PC-9 (cell line): ENCODE measurements around the gene ZNF212. TPM values are rescaled to one million over a fixed set of nuclear protein-coding genes. Genes with fewer than 3 reads are reported as not detected.
"Not testable (repeated sequence)": the region's sequence is repeated elsewhere in the genome, so short reads cannot be mapped to it uniquely, and the experiment has no call there.

Source experiments
- BruUV-seq: library from RNA; stranded (reverse); fragments of 400-500 nt; replicated peaks from 2 replicates; lab custom pipeline; 2021; lab: Mats Ljungman, UMichigan
- CTCF ChIA-PET: fragments of 300-600 bp; sonication (Branson Sonifier 250); formaldehyde crosslinking; loops from one replicate; lab custom pipeline; 2022; ENCODE audit warnings: antibody characterized with exemption; lab: Charles Lee
- POLR2A ChIA-PET: fragments of 300-600 bp; sonication (Branson Sonifier 250); formaldehyde crosslinking; loops from one replicate; lab custom pipeline; 2022; ENCODE audit warnings: antibody characterized with exemption; ENCODE audit not compliant: unreplicated experiment; lab: Charles Lee
- DNase-seq, 2 experiments: peaks; one replicate each; pipeline versions ENCODE4 v3.0.0 to v3.0.0-alpha.2; 2015 to 2022; ENCODE audit warnings: mixed read lengths in 1 of 2
- H2AFZ ChIP-seq: fragments of 200-600 bp; sonication (generic); 2 replicates; pipeline ENCODE4 v1.8.1; 2017; ENCODE audit warnings: antibody characterized with exemption
- H3F3A ChIP-seq: fragments of 200-600 bp; sonication (generic); 2 replicates; pipeline ENCODE4 v1.8.1; 2017; ENCODE audit warnings: antibody characterized with exemption, mild to moderate bottlenecking, low read depth; ENCODE audit not compliant: insufficient read depth
- H3K27ac ChIP-seq: fragments of 200-600 bp; sonication (generic); 2 replicates; pipeline ENCODE4 v1.6.1; 2016; ENCODE audit warnings: mixed run types
- H3K27me3 ChIP-seq: fragments of 200-600 bp; sonication (generic); 2 replicates; pipeline ENCODE4 v1.6.1; 2016; ENCODE audit warnings: low read depth, mixed run types; ENCODE audit not compliant: insufficient read depth
- H3K36me3 ChIP-seq: fragments of 200-600 bp; sonication (generic); 2 replicates; pipeline ENCODE4 v1.6.1; 2016; ENCODE audit warnings: low read depth, mixed run types
- H3K4me1 ChIP-seq: fragments of 200-600 bp; sonication (generic); replicated peaks from 2 replicates; pipeline ENCODE4 v1.6.1; 2016; ENCODE audit warnings: mixed run types; ENCODE audit not compliant: insufficient read depth
- H3K4me2 ChIP-seq: fragments of 200-600 bp; sonication (generic); 2 replicates; pipeline ENCODE4 v1.6.1; 2017; ENCODE audit warnings: mixed run types
- H3K4me3 ChIP-seq: fragments of 200-600 bp; sonication (generic); 2 replicates; pipeline ENCODE4 v1.6.1; 2016; ENCODE audit warnings: mixed run types
- H3K79me2 ChIP-seq: fragments of 200-600 bp; sonication (generic); 2 replicates; pipeline ENCODE4 v1.6.1; 2017; ENCODE audit warnings: low read depth, mixed run types
- H3K9me2 ChIP-seq: fragments of 200-600 bp; sonication (generic); 2 replicates; pipeline ENCODE4 v1.8.1; 2017; ENCODE audit warnings: mild to moderate bottlenecking; ENCODE audit not compliant: insufficient read depth
- H3K9me3 ChIP-seq: fragments of 200-600 bp; sonication (generic); 2 replicates; pipeline ENCODE4 v1.8.1; 2016; ENCODE audit warnings: low read depth; ENCODE audit not compliant: insufficient read depth
- H4K20me1 ChIP-seq: fragments of 200-600 bp; sonication (generic); 2 replicates; pipeline ENCODE4 v1.8.1; 2017; ENCODE audit not compliant: insufficient read depth
- CTCF ChIP-seq: fragments of 200-600 bp; sonication (generic); conservative IDR thresholded peaks from 2 replicates; pipeline ENCODE4 v1.6.1; 2017; ENCODE audit warnings: mixed run types, antibody characterized with exemption, mild to moderate bottlenecking, moderate library complexity
- EZH2 ChIP-seq: fragments of 200-600 bp; sonication (generic); IDR thresholded peaks from 2 replicates; pipeline ENCODE4 v1.8.0; 2017; ENCODE audit warnings: antibody characterized with exemption, low read depth
- intact Hi-C: fragments of 100-400 bp; cut with micrococcal nuclease; formaldehyde crosslinking; loops from one replicate; pipeline ENCODE4 v1.10.0; 2022; ENCODE audit not compliant: unreplicated experiment
- total RNA-seq: library from RNA; stranded (reverse); gene quantifications from 2 replicates; pipeline ENCODE4 v1.2.3, GENCODE V29; 2021

ZNF212 gene
- total RNA-seq, 1 experiment from 2014 or later: 16.9 TPM

- BruUV-seq: no TSS peak
- Histone ChIP-seq H4K20me1 (peaks cover 4% of the 10 kb centered on the region), H3K9me2 (no peaks in the 10 kb centered on the region), H3K36me3 (0 out of 2 replicates have a peak, but pooled peaks cover 12% of the 10 kb centered on the region), H3K27ac (peak within 1 kb of the TSS; percentile 74), H3K27me3 (no peaks in the 10 kb centered on the region), H3K4me3 (peak within 1 kb of the TSS; percentile 89), H3K79me2 (peaks cover 19% of the 10 kb centered on the region), H3K4me1 (peaks cover 16% of the 10 kb centered on the region; the same call in 1 of the 2 replicates), H3K9me3 (no peaks in the 10 kb centered on the region), H3K4me2 (peak within 1 kb of the TSS; percentile 90), H3F3A (peaks cover 29% of the 10 kb centered on the region), H2AFZ (peak within 1 kb of the TSS; percentile 90)
- ChIA-PET POLR2A (interaction anchor here (0.6 kb wide), 1 partner anchor 23 kb away, joined by 5 read pairs; no protein-coding TSS in a partner anchor), CTCF (interaction anchor here (0.6 to 2.4 kb wide), 7 partner anchors 23 to 479 kb away, joined by 3 to 10 read pairs (median 3); partner anchors contain the start of gene ZNF282)
- peak; percentile 74 to 90 for DNase-seq
- intact Hi-C loops: loop anchor here (1.0 to 2.0 kb wide), 6 partner anchors 23 to 362 kb away; partner anchors contain the start of genes ZNF212, ZNF282 and ZNF746
- TF ChIP-seq EZH2: no peak
- TF ChIP-seq CTCF: peak; percentile 68
These were observed 22.6 kb downstream of the ZNF212 start, which contains the start of gene ZNF783 for GRCh38 chr7:149261829-149262617. ZNF783 (plus strand) TSS chr7:149262196; CDS start chr7:149262334, 138 bp downstream.

- no peak overlapping the region for H2AFZ ChIP-seq
- POLR2A ChIA-PET: no interaction called here
- no TSS peak for BruUV-seq
- H3F3A ChIP-seq: peaks cover 11% of the 10 kb centered on the region
- H3K4me1 ChIP-seq: peaks cover 10% of the 10 kb centered on the region; the same call in 1 of the 2 replicates
- intact Hi-C loops: no loop called here
- no peak for TF ChIP-seq CTCF
- H3K36me3 ChIP-seq: peaks cover 32% of the 10 kb centered on the region
- H3K4me3 ChIP-seq: no peak overlapping the region
- no peaks in the 10 kb centered on the region for H3K9me2 ChIP-seq
- no peak overlapping the region for H3K4me2 ChIP-seq
- no peak for DNase-seq
- H4K20me1 ChIP-seq: peaks cover 19% of the 10 kb centered on the region
- H3K9me3 ChIP-seq: no peaks in the 10 kb centered on the region
- CTCF ChIA-PET: interaction anchor here (0.6 kb wide), 1 partner anchor 90 kb away, joined by 3 read pairs; no protein-coding TSS in a partner anchor
- peaks cover 23% of the 10 kb centered on the region for H3K79me2 ChIP-seq
- H3K27me3 ChIP-seq: no peaks in the 10 kb centered on the region
- no peak overlapping the region for H3K27ac ChIP-seq
These were observed 27.0 kb downstream of the ZNF212 start for GRCh38 chr7:149266451-149266850.

GRCh38 chr7:149267733-149268132 lies 28.3 kb downstream of the ZNF212 start:
- CTCF ChIA-PET: interaction anchor here (0.6 to 0.7 kb wide), 2 partner anchors 38 to 1330 kb away, joined by 3 read pairs; no protein-coding TSS in a partner anchor
- no TSS peak for BruUV-seq
- no peaks in the 10 kb centered on the region for H3K9me2 ChIP-seq
- H3K4me2 ChIP-seq: no peak overlapping the region
- no peak overlapping the region for H3K27ac ChIP-seq
- intact Hi-C loops: no loop called here
- peaks cover 20% of the 10 kb centered on the region for H3K79me2 ChIP-seq
- no peaks in the 10 kb centered on the region for H3K27me3 ChIP-seq
- H3F3A ChIP-seq: peaks cover 5% of the 10 kb centered on the region; the same call in 1 of the 2 replicates
- peak in 1 of 2 experiments; percentile 34 for DNase-seq
- H3K4me3 ChIP-seq: no peak overlapping the region
- peaks cover 19% of the 10 kb centered on the region for H4K20me1 ChIP-seq
- no peak for TF ChIP-seq EZH2
- TF ChIP-seq CTCF: no peak
- H3K4me1 ChIP-seq: 0 out of 2 replicates have a peak, but pooled peaks cover 9% of the 10 kb centered on the region
- H3K36me3 ChIP-seq: peaks cover 44% of the 10 kb centered on the region
- H3K9me3 ChIP-seq: no peaks in the 10 kb centered on the region
- POLR2A ChIA-PET: no interaction called here
- no peak overlapping the region for H2AFZ ChIP-seq

GRCh38 chr7:149274424-149274823 lies 35.0 kb downstream of the ZNF212 start:
- H3K27me3 ChIP-seq, H2AFZ ChIP-seq, H3K27ac ChIP-seq, H3K4me1 ChIP-seq, BruUV-seq, H3K79me2 ChIP-seq, H3F3A ChIP-seq, H4K20me1 ChIP-seq, H3K4me2 ChIP-seq, H3K9me3 ChIP-seq, DNase-seq, intact Hi-C loops, POLR2A ChIA-PET, H3K4me3 ChIP-seq, H3K9me2 ChIP-seq: not testable (repeated sequence)
- CTCF ChIA-PET: interaction anchor here (0.7 kb wide), 1 partner anchor 230 kb away, joined by 4 read pairs; no protein-coding TSS in a partner anchor
- peaks cover 37% of the 10 kb centered on the region for H3K36me3 ChIP-seq
